Peyer's patch (tissue), 4 donors: ENCODE measurements around the gene EFEMP2.

Source experiments
- CTCF ChIP-seq, 6 experiments: fragments of 450-650 bp in 4 of 6; fragments of 200-600 bp in 2 of 6; sonication (generic) in 1 of 6; IDR thresholded peaks; one replicate each; pipeline ENCODE4 v1.5.1; 2017 to 2019; ENCODE audit warnings: antibody characterized with exemption in 6 of 6, mild to moderate bottlenecking in 3 of 6, moderate library complexity in 1 of 6
- POLR2A ChIP-seq, 2 donors: fragments of 450-650 bp; IDR thresholded peaks; one replicate each; pipeline ENCODE4 v1.5.1; 2017; ENCODE audit warnings: antibody characterized with exemption in 2 of 2, mild to moderate bottlenecking in 2 of 2, moderate library complexity in 2 of 2

- no peak for TF ChIP-seq CTCF (IDR thresholded peaks at IDR 0.05)
- no peak for TF ChIP-seq POLR2A (IDR thresholded peaks at IDR 0.05)
These were observed 8.3 kb upstream of the EFEMP2 start for GRCh38 chr11:65880844-65881421.
